NCI-H1930 (cell line): ENCODE data around the gene TMEM253.

ENCODE experiments used
- DNase-seq, 2 experiments: peaks; one replicate each; lab custom pipeline; 2025; lab: John Stamatoyannopoulos, UW

Gene TMEM253

GRCh38 chr14:21100931-21101330, at the start of gene TMEM253:
TMEM253 (plus strand) TSS chr14:21101066; CDS start chr14:21101344, 278 bp downstream.
- DNase-seq: no peak

GRCh38 chr14:21053184-21054122, 47.4 kb upstream of the TMEM253 start:
- no peak for DNase-seq

- DNase-seq: no peak
Observed at GRCh38 chr14:21054123-21054767, 46.6 kb upstream of the TMEM253 start.

GRCh38 chr14:21054768-21055145, 46.1 kb upstream of the TMEM253 start:
- no peak for DNase-seq

- no peak for DNase-seq
Observed at GRCh38 chr14:21055432-21056117, 45.3 kb upstream of the TMEM253 start.

GRCh38 chr14:21056520-21057163, 44.2 kb upstream of the TMEM253 start:
- DNase-seq: no peak

- no peak for DNase-seq
Observed at GRCh38 chr14:21057803-21058675, 42.8 kb upstream of the TMEM253 start, which contains the start of gene RNASE8. RNASE8 (plus strand) TSS chr14:21057822; CDS start chr14:21057893, 71 bp downstream.

GRCh38 chr14:21058903-21059302, 42.0 kb upstream of the TMEM253 start:
- no peak for DNase-seq

- DNase-seq: no peak
Observed at GRCh38 chr14:21059842-21060613, 40.8 kb upstream of the TMEM253 start.

GRCh38 chr14:21060614-21061346, 40.1 kb upstream of the TMEM253 start:
- DNase-seq: no peak

- DNase-seq: no peak
Observed at GRCh38 chr14:21061347-21061668, 39.6 kb upstream of the TMEM253 start.

GRCh38 chr14:21063479-21063878, 37.4 kb upstream of the TMEM253 start:
- DNase-seq: no peak

- DNase-seq: peak in 1 of 2 experiments; percentile 16
Observed at GRCh38 chr14:21066882-21067502, 33.9 kb upstream of the TMEM253 start.

- peak; percentile 37 to 47 for DNase-seq
Observed at GRCh38 chr14:21068521-21069387, 32.1 kb upstream of the TMEM253 start.

GRCh38 chr14:21069388-21070082, 31.3 kb upstream of the TMEM253 start:
- peak in 1 of 2 experiments; percentile 46 for DNase-seq

- peak in 1 of 2 experiments; percentile 46 for DNase-seq
Observed at GRCh38 chr14:21070083-21070609, 30.7 kb upstream of the TMEM253 start, which contains the start of gene ARHGEF40. ARHGEF40 (plus strand) TSS chr14:21070304; CDS start chr14:21070397, 93 bp downstream.

- DNase-seq: no peak
Observed at GRCh38 chr14:21070610-21071224, 30.1 kb upstream of the TMEM253 start.
